Subcutaneous abdominal adipose tissue (tissue), 5 donors: ENCODE results near the gene TOR1B.
A peak's percentile ranks its signal among the peaks of the same experiment; 100 is the strongest.
"Not testable (repeated sequence)": the region's sequence is repeated elsewhere in the genome, so short reads cannot be mapped to it uniquely, and the experiment has no call there.

Source experiments
- H3K27ac ChIP-seq: one replicate; pipeline ENCODE4 v1.7.0; 2013; ENCODE audit warnings: low read depth, mild to moderate bottlenecking, inconsistent platforms, low read length, moderate library complexity
- H3K27me3 ChIP-seq, 5 donors: one replicate each; pipeline ENCODE4 v1.7.0; 2013; ENCODE audit warnings: low read length in 5 of 5, inconsistent platforms in 1 of 5; ENCODE audit not compliant: control insufficient read depth in 5 of 5, insufficient read depth in 4 of 5
- H3K36me3 ChIP-seq, 5 donors: one replicate each; pipeline ENCODE4 v1.7.0; 2013; ENCODE audit warnings: low read length in 5 of 5; ENCODE audit not compliant: control insufficient read depth in 5 of 5, insufficient read depth in 5 of 5
- H3K4me1 ChIP-seq, 5 donors: one replicate each; pipeline ENCODE4 v1.7.0; 2013; ENCODE audit warnings: low read length in 5 of 5, mild to moderate bottlenecking in 3 of 5, moderate library complexity in 1 of 5; ENCODE audit not compliant: control insufficient read depth in 5 of 5, insufficient read depth in 5 of 5
- H3K4me3 ChIP-seq, 5 donors: one replicate each; pipeline ENCODE4 v1.7.0; 2013; ENCODE audit warnings: low read length in 5 of 5, low read depth in 1 of 5
- H3K9ac ChIP-seq, 5 donors: one replicate each; pipeline ENCODE4 v1.7.0; 2013; ENCODE audit warnings: low read length in 5 of 5, mild to moderate bottlenecking in 4 of 5, moderate library complexity in 3 of 5
- H3K9me3 ChIP-seq, 5 donors: one replicate each; pipeline ENCODE4 v1.7.0; 2013; ENCODE audit warnings: low read length in 5 of 5; ENCODE audit not compliant: control insufficient read depth in 5 of 5
- donor health status: healthy.
- donor health status: healthy.
- donor health status: healthy.
- donor health status: healthy.
- donor health status: healthy.

The TOR1B gene

DNA sequence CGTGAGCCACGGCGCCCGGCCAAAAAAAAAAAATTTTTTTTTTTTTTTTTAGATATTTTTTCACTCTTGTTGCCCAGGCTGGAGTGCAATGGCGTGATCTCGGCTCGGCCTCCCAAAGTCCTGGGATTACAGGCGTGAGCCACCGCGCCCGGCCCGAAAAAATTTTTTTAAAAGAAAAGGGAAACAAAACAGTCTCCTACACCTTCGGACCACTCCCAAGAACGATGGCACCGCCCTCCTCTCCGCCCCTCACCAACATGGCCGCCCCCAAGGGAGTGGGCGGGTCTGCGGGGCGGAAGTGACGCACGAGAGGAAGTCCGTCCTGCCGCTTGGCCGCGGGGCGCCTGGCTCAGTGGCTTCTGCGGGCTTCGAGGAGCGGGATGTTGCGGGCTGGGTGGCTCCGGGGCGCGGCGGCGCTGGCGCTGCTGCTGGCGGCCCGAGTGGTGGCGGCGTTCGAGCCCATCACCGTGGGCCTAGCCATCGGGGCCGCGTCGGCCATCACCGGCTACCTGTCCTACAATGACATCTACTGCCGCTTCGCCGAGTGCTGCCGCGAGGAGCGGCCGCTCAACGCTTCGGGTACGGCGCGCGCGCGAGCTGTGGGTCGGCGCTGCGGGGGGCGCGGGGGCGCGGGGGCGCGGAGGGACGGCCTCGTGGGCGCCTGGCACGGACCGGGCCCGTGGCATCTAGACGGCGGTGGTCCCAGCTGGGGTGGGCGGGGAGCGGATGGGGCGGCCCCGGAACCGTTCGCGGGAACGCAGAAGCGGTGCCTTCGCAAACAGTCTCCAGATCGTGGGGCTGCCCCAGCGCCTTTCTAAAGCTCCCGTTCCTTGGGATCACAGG lies at the start of gene TOR1B:
Gene TOR1B (plus strand): TSS at position 352 of the 843 bp plus-strand sequence. CDS start 29 bp downstream, at position 381.
- H3K27me3 ChIP-seq, result no peaks in the 10 kb centered on the region
- peak within 1 kb of the TSS; percentile 30 to 82 (median 71) for H3K9ac ChIP-seq
- H3K4me1 ChIP-seq, result peaks cover 0 to 13% (median 10%) of the 10 kb centered on the region in 5 donors
- no peaks in the 10 kb centered on the region for H3K9me3 ChIP-seq
- peak within 1 kb of the TSS; percentile 71 to 92 (median 83) for H3K4me3 ChIP-seq
- H3K36me3 ChIP-seq, result peaks cover 0 to 15% (median 8%) of the 10 kb centered on the region in 5 donors
- peak within 1 kb of the TSS; percentile 46 for H3K27ac ChIP-seq

GRCh38 chr9:129755151-129755550 lies 47.8 kb upstream of the TOR1B start:
- Histone ChIP-seq H3K36me3 (no peaks in the 10 kb centered on the region), H3K27ac (no peak overlapping the region), H3K27me3 (peaks cover 12 to 33% (median 25%) of the 10 kb centered on the region in 5 donors), H3K9me3 (no peaks in the 10 kb centered on the region), H3K4me3 (no peak overlapping the region), H3K4me1 (peaks cover 2 to 32% (median 20%) of the 10 kb centered on the region in 5 donors), H3K9ac (no peak overlapping the region)

DNA sequence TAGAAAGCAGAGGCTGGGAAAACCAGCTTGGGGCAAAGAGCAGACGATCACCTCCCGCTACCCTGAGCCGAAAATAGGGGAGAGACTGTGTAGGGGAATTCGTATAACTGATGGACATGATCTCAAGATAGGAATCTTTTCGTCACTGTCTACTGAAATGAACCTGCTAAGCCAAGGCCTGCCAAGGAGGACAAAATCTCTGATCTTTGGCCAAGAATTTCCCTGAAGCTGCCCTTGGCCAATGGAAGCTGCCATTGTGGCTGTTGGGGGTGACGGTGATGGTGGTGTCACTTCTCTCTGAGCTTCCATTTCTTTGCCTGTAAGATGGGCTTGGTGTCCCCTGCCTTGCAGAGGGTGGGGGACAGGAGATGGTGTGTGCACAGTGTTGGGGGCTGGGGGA lies 46.8 kb upstream of the TOR1B start:
- H3K4me1 ChIP-seq, result peaks cover 2 to 33% (median 20%) of the 10 kb centered on the region in 5 donors

DNA sequence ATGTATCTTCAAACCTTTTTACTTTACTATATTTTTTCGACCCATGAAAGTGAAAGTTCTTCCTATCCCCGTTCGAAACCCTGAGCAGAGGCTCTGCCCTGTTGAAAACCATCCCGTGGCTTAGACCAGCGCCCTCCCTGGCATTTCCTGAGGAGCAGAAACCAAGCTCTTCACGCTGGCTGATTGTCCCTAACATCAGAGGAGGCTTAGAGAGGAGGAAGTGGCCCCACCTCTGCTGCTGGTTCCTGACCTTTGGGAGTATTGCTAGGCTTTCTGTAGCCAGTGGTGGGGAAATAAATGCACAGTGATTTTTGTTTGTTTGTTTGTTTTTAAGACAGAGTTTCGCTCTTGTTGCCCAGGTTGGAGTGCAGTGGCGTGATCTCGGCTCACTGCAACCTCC lies 45.9 kb upstream of the TOR1B start:
- no peak overlapping the region for H3K27ac ChIP-seq
- H3K4me3 ChIP-seq, result no peak overlapping the region
- H3K4me1 ChIP-seq, result peaks cover 8 to 36% (median 22%) of the 10 kb centered on the region in 5 donors
- H3K9me3 ChIP-seq, result no peaks in the 10 kb centered on the region
- no peaks in the 10 kb centered on the region for H3K36me3 ChIP-seq
- H3K27me3 ChIP-seq, result peaks cover 7 to 29% (median 12%) of the 10 kb centered on the region in 5 donors
- no peak overlapping the region for H3K9ac ChIP-seq

More for the DNA sequence above, 46.8 kb upstream of the TOR1B start:
- Histone ChIP-seq H3K9ac (no peak overlapping the region), H3K36me3 (no peaks in the 10 kb centered on the region), H3K27me3 (peaks cover 12 to 28% (median 18%) of the 10 kb centered on the region in 5 donors), H3K4me3 (no peak overlapping the region), H3K27ac (no peak overlapping the region), H3K9me3 (no peaks in the 10 kb centered on the region)

- H3K27ac ChIP-seq, result peak overlapping the region; percentile 21
- H3K27me3 ChIP-seq, result peaks cover 0 to 11% (median 0%) of the 10 kb centered on the region in 5 donors
- no peaks in the 10 kb centered on the region for H3K9me3 ChIP-seq
- no peak overlapping the region for H3K4me3 ChIP-seq
- no peaks in the 10 kb centered on the region for H3K36me3 ChIP-seq
- H3K9ac ChIP-seq, result no peak overlapping the region
- peaks cover 6 to 36% (median 27%) of the 10 kb centered on the region in 5 donors for H3K4me1 ChIP-seq
Measured at GRCh38 chr9:129759319-129759718, 43.7 kb upstream of the TOR1B start.

- peaks cover 0 to 11% (median 0%) of the 10 kb centered on the region in 5 donors for H3K27me3 ChIP-seq
- peaks cover 6 to 36% (median 27%) of the 10 kb centered on the region in 5 donors for H3K4me1 ChIP-seq
- H3K9ac ChIP-seq, result no peak overlapping the region
- peak overlapping the region; percentile 21 for H3K27ac ChIP-seq
- no peak overlapping the region for H3K4me3 ChIP-seq
- no peaks in the 10 kb centered on the region for H3K9me3 ChIP-seq
- H3K36me3 ChIP-seq, result no peaks in the 10 kb centered on the region
Measured at GRCh38 chr9:129759804-129760502, 43.0 kb upstream of the TOR1B start.

DNA sequence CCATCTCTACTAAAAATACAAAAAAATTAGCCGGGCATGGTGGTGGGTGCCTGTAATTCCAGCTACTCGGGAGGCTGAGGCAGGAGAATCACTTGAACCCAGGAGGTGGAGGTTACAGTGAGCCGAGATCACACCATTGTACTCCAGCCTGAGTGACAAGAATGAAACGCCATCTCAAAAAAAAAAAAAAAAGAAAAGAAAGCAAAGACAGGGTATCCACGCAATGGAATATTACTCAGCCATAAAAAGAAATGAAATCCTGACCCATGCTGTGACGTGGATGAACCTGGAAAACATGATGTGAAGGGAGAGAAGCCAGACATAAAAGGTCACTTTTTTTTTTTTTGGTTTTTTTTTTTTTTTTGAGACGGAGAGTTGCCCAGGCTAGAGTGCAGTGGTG lies 42.2 kb upstream of the TOR1B start:
- not testable (repeated sequence) for H3K4me3 ChIP-seq, H3K9me3 ChIP-seq, H3K9ac ChIP-seq, H3K36me3 ChIP-seq
- H3K27ac ChIP-seq, result peak overlapping the region; percentile 50
- H3K4me1 ChIP-seq, result peaks cover 6 to 36% (median 27%) of the 10 kb centered on the region in 5 donors
- peaks cover 0 to 11% (median 0%) of the 10 kb centered on the region in 5 donors for H3K27me3 ChIP-seq

- Histone ChIP-seq H3K4me3 (peak overlapping the region in 1 of 5 donors; percentile 36), H3K27ac (peak overlapping the region; percentile 50), H3K4me1 (peaks cover 6 to 36% (median 27%) of the 10 kb centered on the region in 5 donors), H3K9ac (peak overlapping the region in 1 of 5 donors; percentile 25), H3K36me3 (no peaks in the 10 kb centered on the region), H3K9me3 (no peaks in the 10 kb centered on the region), H3K27me3 (peaks cover 0 to 11% (median 0%) of the 10 kb centered on the region in 5 donors)
Measured at GRCh38 chr9:129761293-129761900, 41.6 kb upstream of the TOR1B start.

DNA sequence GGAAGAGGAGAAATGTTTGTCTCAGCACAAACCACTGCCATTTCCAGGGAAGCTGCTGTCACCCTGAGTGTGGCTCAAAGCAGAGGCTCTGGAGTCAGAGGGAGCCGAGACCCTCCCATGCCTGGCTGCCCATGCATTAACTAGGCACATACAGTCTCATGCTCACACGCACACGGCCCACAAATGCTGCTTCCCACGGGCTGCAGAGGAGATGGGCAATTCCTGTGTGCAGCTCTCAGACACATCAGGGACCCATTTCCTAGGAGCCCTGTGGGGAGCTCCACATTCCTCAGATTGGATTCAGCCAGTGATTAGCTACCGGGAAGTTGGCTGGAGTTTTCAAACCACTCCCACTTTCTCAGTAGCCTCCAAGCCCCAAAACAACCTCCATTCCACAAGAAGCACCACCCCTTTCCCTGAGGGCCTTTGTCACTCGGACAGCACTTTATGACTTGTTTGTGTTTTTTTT lies 41.0 kb upstream of the TOR1B start:
- Histone ChIP-seq H3K9ac (peak overlapping the region in 1 of 5 donors; percentile 25), H3K27ac (peak overlapping the region; percentile 50), H3K27me3 (peaks cover 0 to 11% (median 0%) of the 10 kb centered on the region in 5 donors), H3K4me3 (peak overlapping the region in 2 of 5 donors; percentile 22 to 36), H3K4me1 (peaks cover 6 to 35% (median 27%) of the 10 kb centered on the region in 5 donors), H3K9me3 (no peaks in the 10 kb centered on the region), H3K36me3 (no peaks in the 10 kb centered on the region)
